T-cell (primary cell): ENCODE results near the gene GP1BA. TPM values are rescaled to one million over a fixed set of nuclear protein-coding genes. Genes with fewer than 3 reads are reported as not detected.
A peak's percentile ranks its signal among the peaks of the same experiment; 100 is the strongest.

Source experiments
- ATAC-seq, 4 experiments: fragments of 200-7000 bp in 3 of 4; fragments of 150-1000 bp in 1 of 4; cut with Tn5 transposase; replicated peaks in 1 of 4; 1 replicate in 3 of 4; 2 replicates in 1 of 4; pipeline ENCODE4 v1.10.0; 2021; ENCODE audit warnings: moderate library complexity in 3 of 4, mild to moderate bottlenecking in 2 of 4, moderate number of reproducible peaks in 1 of 4
- CTCF ChIA-PET, 2 donors: fragments of 300-600 bp; sonication (Branson Sonifier 250); formaldehyde crosslinking; loops; one replicate each; lab custom pipeline; 2022; ENCODE audit warnings: antibody characterized with exemption in 2 of 2; lab: Charles Lee
- POLR2A ChIA-PET, 2 donors: fragments of 300-600 bp; sonication (Branson Sonifier 250); formaldehyde crosslinking; loops; one replicate each; lab custom pipeline; 2022; ENCODE audit warnings: antibody characterized with exemption in 2 of 2; lab: Charles Lee
- DNase-seq, 35 experiments: peaks; one replicate each; pipeline versions ENCODE4 v3.0.0 to v3.0.0-alpha.2; 2013 to 2023
- H3K27ac ChIP-seq: one replicate; pipeline ENCODE4 v1.5.1; 2013; ENCODE audit warnings: low read length
- H3K27me3 ChIP-seq, 2 experiments: replicated peaks in 1 of 2; 1 replicate in 1 of 2; 2 replicates in 1 of 2; pipeline versions ENCODE4 v1.6.1 to v1.7.0; 2013; ENCODE audit warnings: low read length in 1 of 2, mixed read lengths in 1 of 2; ENCODE audit not compliant: control insufficient read depth in 2 of 2, insufficient read depth in 2 of 2; ENCODE audit errors: extremely low read depth in 1 of 2
- H3K36me3 ChIP-seq, 2 donors: 1 replicate in 1 of 2; 2 replicates in 1 of 2; pipeline versions ENCODE4 v1.6.1 to v1.7.0; 2013; ENCODE audit warnings: low read length in 1 of 2; ENCODE audit not compliant: control insufficient read depth in 2 of 2, insufficient read depth in 1 of 2; ENCODE audit errors: extremely low read depth in 1 of 2
- H3K4me1 ChIP-seq, 2 experiments: 1 replicate in 1 of 2; 2 replicates in 1 of 2; pipeline versions ENCODE4 v1.6.1 to v1.7.0; 2013; ENCODE audit warnings: low read length in 2 of 2, mixed read lengths in 1 of 2; ENCODE audit not compliant: insufficient read depth in 2 of 2, control insufficient read depth in 1 of 2; ENCODE audit errors: extremely low read depth in 1 of 2
- H3K4me3 ChIP-seq, 2 donors: 1 replicate in 1 of 2; 2 replicates in 1 of 2; pipeline versions ENCODE4 v1.5.1 to v1.7.0; 2013; ENCODE audit warnings: mild to moderate bottlenecking in 2 of 2, low read length in 1 of 2, moderate library complexity in 1 of 2; ENCODE audit not compliant: control insufficient read depth in 1 of 2; ENCODE audit errors: extremely low read depth in 1 of 2
- H3K9me3 ChIP-seq: 2 replicates; pipeline ENCODE4 v1.7.0; 2013
- H3K27ac Mint-ChIP-seq, 2 donors: one replicate each; pipeline ENCODE4 v1.8.0; 2020 to 2021; ENCODE audit warnings: mild to moderate bottlenecking in 2 of 2, mixed read lengths in 2 of 2
- H3K27me3 Mint-ChIP-seq, 2 donors: one replicate each; pipeline ENCODE4 v1.8.0; 2021 to 2022; ENCODE audit warnings: mixed read lengths in 2 of 2
- H3K36me3 Mint-ChIP-seq: one replicate; pipeline ENCODE4 v1.8.0; 2021; ENCODE audit warnings: mixed read lengths
- H3K4me1 Mint-ChIP-seq, 3 donors: one replicate each; pipeline ENCODE4 v1.8.0; 2020 to 2022; ENCODE audit warnings: mixed read lengths in 3 of 3, mild to moderate bottlenecking in 1 of 3
- H3K4me3 Mint-ChIP-seq, 3 donors: one replicate each; pipeline ENCODE4 v1.8.0; 2020 to 2022; ENCODE audit warnings: mild to moderate bottlenecking in 3 of 3, mixed read lengths in 3 of 3, moderate library complexity in 3 of 3
- H3K9me3 Mint-ChIP-seq, 3 donors: one replicate each; pipeline ENCODE4 v1.8.0; 2020 to 2022; ENCODE audit warnings: mixed read lengths in 3 of 3
- WGBS: methylation state at CpG from one replicate; pipeline ENCODE4 v1.1.5; 2013; ENCODE audit warnings: missing lambda C conversion rate; ENCODE audit not compliant: insufficient coverage; 5-methylcytosine and 5-hydroxymethylcytosine counted together
- total RNA-seq, 35 experiments: library from RNA in 6 of 35; stranded (reverse) in 6 of 35; fragments of 120-200 nt in 1 of 35; gene quantifications; one replicate each; pipeline versions ENCODE4 v1.2.1 to v1.2.4 and lab custom pipeline; 2013 to 2026

The GP1BA gene
- total RNA-seq, 5 donors from 2014 or later (not counting 1 experiment from before 2014, with no cell fraction given) = 0.40 TPM; not detected in 4

GRCh38 chr17:4899341-4900230 is 32.5 kb upstream of the GP1BA start, which contains the start of gene C17orf107:
Gene C17orf107, plus strand, starts transcription at chr17:4899536. Its CDS starts 227 bp downstream, at chr17:4899763.
- ChIA-PET POLR2A (interaction anchor here in 1 of 2 donors (0.5 to 1.3 kb wide), 5 partner anchors 49 to 988 kb away, joined by 3 to 5 read pairs (median 4); partner anchors contain the start of genes PFN1, PLD2, SPAG7 and SPNS2), CTCF (interaction anchor here in 1 of 2 donors (0.7 to 1.7 kb wide), 5 partner anchors 8 to 190 kb away, joined by 3 to 7 read pairs (median 4); partner anchors contain the start of genes ARRB2, RNF167, SLC25A11 and SPAG7)
- H3K9me3 Mint-ChIP-seq = no peaks in the 10 kb centered on the region
- Histone ChIP-seq H3K36me3 (peaks cover 6 to 27% of the 10 kb centered on the region in 2 donors), H3K4me3 (peak within 1 kb of the TSS; percentile 62 to 83), H3K9me3 (no peaks in the 10 kb centered on the region), H3K4me1 (peaks cover 12 to 60% of the 10 kb centered on the region in 2 experiments), H3K27me3 (peaks cover 0 to 28% of the 10 kb centered on the region in 2 experiments), H3K27ac (peak within 1 kb of the TSS; percentile 70)
- 10% methylated on average over 55 of the region's 60 CpGs for WGBS
- H3K4me3 Mint-ChIP-seq = peak within 1 kb of the TSS; percentile 83 to 90 (median 88)
- H3K36me3 Mint-ChIP-seq = peaks cover 20% of the 10 kb centered on the region
- H3K4me1 Mint-ChIP-seq = peaks cover 38 to 47% (median 38%) of the 10 kb centered on the region in 3 donors
- no peaks in the 10 kb centered on the region for H3K27me3 Mint-ChIP-seq
- ATAC-seq (peak; percentile 77 to 82 (median 80)), DNase-seq (peak; percentile 73 to 98 (median 94))
- H3K27ac Mint-ChIP-seq = peak within 1 kb of the TSS; percentile 69 to 75

DNA sequence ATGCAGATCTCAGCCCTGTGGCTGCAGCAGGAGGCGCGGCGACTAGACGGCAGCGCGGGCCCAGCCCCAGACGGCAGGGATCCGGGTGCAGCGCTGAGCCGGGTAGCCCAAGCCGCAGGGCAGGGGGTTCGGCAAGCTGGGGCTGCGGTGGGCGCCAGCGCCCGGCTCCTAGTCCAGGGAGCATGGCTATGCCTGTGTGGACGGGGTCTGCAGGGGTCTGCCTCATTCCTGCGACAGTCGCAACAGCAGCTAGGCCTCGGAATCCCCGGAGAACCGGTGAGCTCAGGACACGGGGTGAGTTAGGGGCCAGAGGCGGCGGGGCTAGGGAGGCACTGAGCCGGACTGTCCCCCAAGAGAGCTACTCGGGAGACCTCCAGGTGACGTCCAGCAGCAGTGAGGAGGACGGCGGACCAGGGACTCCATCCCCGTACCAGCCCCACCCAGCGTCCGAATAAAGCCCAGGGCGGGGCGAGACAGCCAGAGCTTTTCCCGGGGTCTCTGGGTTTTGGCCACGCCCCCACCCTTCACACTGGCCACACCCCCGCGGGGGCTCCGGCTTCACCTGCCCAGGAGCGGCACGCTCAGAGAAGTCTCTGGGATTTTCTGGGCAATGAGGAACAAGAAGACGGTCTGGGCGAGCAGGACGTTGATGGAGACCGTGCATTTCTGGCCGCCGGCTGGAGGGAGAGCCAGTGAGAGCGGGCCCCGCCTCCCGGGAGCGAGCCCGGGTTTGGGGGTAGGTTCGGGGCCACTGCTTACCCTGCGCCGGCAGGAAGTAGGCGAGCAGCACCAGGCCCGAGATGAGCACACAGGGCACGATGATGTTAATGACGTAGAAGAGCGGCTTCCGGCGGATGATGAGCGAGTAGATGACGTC is 31.6 kb upstream of the GP1BA start:
- Histone ChIP-seq H3K27ac (peak overlapping the region; percentile 47), H3K9me3 (no peaks in the 10 kb centered on the region), H3K4me1 (peaks cover 12 to 60% of the 10 kb centered on the region in 2 experiments), H3K4me3 (peak overlapping the region; percentile 62 to 83), H3K36me3 (peaks cover 0 to 18% of the 10 kb centered on the region in 2 donors), H3K27me3 (peaks cover 0 to 28% of the 10 kb centered on the region in 2 experiments)
- Mint-ChIP-seq H3K27ac (peak overlapping the region; percentile 46 to 73), H3K4me3 (peak overlapping the region; percentile 83 to 90 (median 88)), H3K4me1 (peaks cover 38 to 47% (median 38%) of the 10 kb centered on the region in 3 donors), H3K27me3 (no peaks in the 10 kb centered on the region), H3K9me3 (no peaks in the 10 kb centered on the region), H3K36me3 (peaks cover 15% of the 10 kb centered on the region)
- DNase-seq (peak in 34 of 35 experiments; percentile 35 to 88 (median 73)), ATAC-seq (peak in 3 of 4 experiments; percentile 11 to 35 (median 14))
- CTCF ChIA-PET = interaction anchor here in 1 of 2 donors (1.1 to 1.7 kb wide), 2 partner anchors 135 to 191 kb away, joined by 4 to 7 read pairs; partner anchors contain the start of gene ARRB2
- POLR2A ChIA-PET = no interaction called here
- 16% methylated on average over 62 of the region's 65 CpGs for WGBS

DNA sequence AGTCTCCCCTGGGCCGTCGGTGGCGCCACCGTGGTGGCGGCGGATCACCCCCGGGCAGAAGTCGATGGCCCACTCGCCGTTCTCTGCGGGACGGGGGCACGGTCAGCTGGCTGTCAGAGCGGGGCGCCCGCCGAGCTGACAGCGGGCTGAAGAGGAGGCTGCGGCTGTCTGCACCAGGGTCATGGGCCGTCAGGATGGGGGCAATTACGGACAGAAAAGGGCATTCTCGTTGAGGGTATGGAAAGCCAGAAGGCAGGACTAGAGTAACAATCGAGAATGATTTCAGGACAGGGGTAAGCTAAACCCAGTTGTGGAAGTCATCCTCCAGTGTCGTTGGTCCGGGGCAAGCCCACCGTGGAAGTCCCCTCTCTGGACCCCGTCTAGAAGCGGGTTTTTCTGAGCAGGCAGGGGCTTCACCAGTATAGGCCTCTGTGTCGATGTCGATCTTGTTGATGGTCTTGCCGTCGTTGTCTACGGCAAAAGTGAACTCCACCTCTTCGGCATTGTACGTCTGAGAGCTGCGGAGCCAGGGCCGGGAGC is 30.9 kb upstream of the GP1BA start:
- Mint-ChIP-seq H3K9me3 (no peaks in the 10 kb centered on the region), H3K27me3 (no peaks in the 10 kb centered on the region), H3K4me1 (peaks cover 38 to 47% (median 38%) of the 10 kb centered on the region in 3 donors), H3K4me3 (peak overlapping the region; percentile 71 to 90 (median 71)), H3K27ac (peak overlapping the region; percentile 46 to 73), H3K36me3 (peaks cover 10% of the 10 kb centered on the region)
- ChIA-PET POLR2A (interaction anchor here in 1 of 2 donors (0.5 to 0.7 kb wide), 2 partner anchors 8 to 66 kb away, joined by 3 read pairs; partner anchors contain the start of gene SPAG7), CTCF (interaction anchor here in 1 of 2 donors (1.1 kb wide), 1 partner anchor 135 kb away, joined by 4 read pairs; no protein-coding TSS in a partner anchor)
- Histone ChIP-seq H3K4me3 (peak overlapping the region; percentile 17 to 83), H3K27me3 (peaks cover 0 to 28% of the 10 kb centered on the region in 2 experiments), H3K36me3 (peaks cover 0 to 11% of the 10 kb centered on the region in 2 donors), H3K9me3 (no peaks in the 10 kb centered on the region), H3K27ac (peak overlapping the region; percentile 47), H3K4me1 (peaks cover 12 to 60% of the 10 kb centered on the region in 2 experiments)
- WGBS = 48% methylated on average over 37 of the region's 37 CpGs
- DNase-seq (peak in 2 of 35 experiments; percentile 11 to 44), ATAC-seq (no peak)

DNA sequence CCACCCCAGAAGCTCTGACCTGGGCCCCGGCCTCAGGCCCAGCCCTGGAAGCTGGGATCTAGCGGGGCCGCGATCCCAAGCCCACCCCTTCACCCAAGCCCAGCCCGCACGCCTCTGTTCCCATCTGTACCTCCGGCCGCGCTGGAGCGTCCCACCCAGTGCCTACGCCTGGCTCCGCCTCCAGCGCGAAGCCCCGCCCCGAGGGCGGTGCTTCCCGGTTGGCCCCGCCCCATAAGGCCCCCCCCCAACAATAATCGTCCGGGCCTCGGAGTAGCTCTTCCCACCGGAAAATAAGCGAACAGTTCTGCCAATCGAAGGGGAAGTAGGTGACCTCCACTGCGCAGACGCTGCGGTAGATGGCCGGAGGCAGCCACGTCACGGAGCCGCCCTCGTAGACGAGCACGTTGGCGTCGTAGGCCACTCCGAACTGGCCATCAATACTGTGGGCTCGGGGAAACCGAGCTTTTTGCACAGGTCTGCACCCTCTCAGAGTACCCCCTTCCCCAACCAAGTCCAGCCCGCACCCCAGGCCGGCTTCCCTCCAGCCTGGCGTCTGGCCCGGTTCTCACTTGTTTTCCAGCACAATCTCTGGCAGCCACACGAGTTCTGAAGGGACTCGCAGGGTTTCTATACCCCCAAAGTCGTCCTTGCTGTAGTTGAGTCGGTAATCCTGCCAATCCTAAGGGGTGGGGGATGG is 30.3 kb upstream of the GP1BA start:
- 58% methylated on average over 37 of the region's 48 CpGs for WGBS
- ATAC-seq (no peak), DNase-seq (peak in 14 of 35 experiments; percentile 15 to 54 (median 30))
- no peak overlapping the region for H3K27ac Mint-ChIP-seq
- H3K4me1 ChIP-seq = peaks cover 12 to 60% of the 10 kb centered on the region in 2 experiments
- H3K4me3 ChIP-seq = no peak overlapping the region
- ChIA-PET POLR2A (interaction anchor here (0.5 to 0.7 kb wide), 3 partner anchors 8 to 66 kb away, joined by 3 to 8 read pairs (median 3); partner anchors contain the start of gene SPAG7 (in 1 of the 2)), CTCF (interaction anchor here (0.6 to 1.1 kb wide), 6 partner anchors 11 to 495 kb away, joined by 3 to 8 read pairs (median 4); no protein-coding TSS in a partner anchor)
- H3K4me1 Mint-ChIP-seq = peaks cover 38 to 47% (median 38%) of the 10 kb centered on the region in 3 donors
- H3K27me3 ChIP-seq = peaks cover 0 to 28% of the 10 kb centered on the region in 2 experiments
- H3K9me3 ChIP-seq = no peaks in the 10 kb centered on the region
- H3K4me3 Mint-ChIP-seq = peak overlapping the region in 1 of 3 donors; percentile 90
- no peaks in the 10 kb centered on the region for H3K27me3 Mint-ChIP-seq
- peaks cover 0 to 5% of the 10 kb centered on the region in 2 donors for H3K36me3 ChIP-seq
- H3K27ac ChIP-seq = peak overlapping the region; percentile 47
- peaks cover 6% of the 10 kb centered on the region for H3K36me3 Mint-ChIP-seq
- no peaks in the 10 kb centered on the region for H3K9me3 Mint-ChIP-seq

DNA sequence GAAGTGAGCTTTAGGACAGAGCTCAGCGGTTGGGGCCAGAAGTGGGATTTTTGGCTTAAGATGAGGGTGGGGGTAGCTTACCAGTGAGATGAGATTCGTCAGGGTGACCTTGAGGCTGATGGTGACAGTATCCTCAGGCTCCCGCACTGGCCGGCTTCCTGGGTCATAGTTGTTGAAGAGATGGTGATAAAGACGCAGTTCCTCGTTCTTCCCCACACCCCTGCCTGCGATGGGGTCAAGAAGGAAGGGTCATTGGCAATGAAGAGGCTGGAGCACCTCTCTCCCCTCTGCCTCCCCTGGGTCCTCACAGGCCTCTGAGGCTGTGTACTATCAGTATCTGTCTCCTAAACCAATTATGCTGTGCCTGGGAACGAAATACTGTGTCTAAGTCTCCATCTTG is 29.5 kb upstream of the GP1BA start:
- no peaks in the 10 kb centered on the region for H3K9me3 ChIP-seq
- Mint-ChIP-seq H3K4me1 (peaks cover 38 to 47% (median 38%) of the 10 kb centered on the region in 3 donors), H3K36me3 (no peaks in the 10 kb centered on the region), H3K27me3 (no peaks in the 10 kb centered on the region), H3K9me3 (no peaks in the 10 kb centered on the region), H3K4me3 (peak overlapping the region; percentile 21 to 67 (median 22)), H3K27ac (peak overlapping the region; percentile 6 to 34)
- H3K4me3 ChIP-seq = no peak overlapping the region
- no peaks in the 10 kb centered on the region for H3K36me3 ChIP-seq
- CTCF ChIA-PET = interaction anchor here (0.6 to 1.3 kb wide), 5 partner anchors 10 to 495 kb away, joined by 3 to 9 read pairs (median 3); partner anchors contain the start of gene SPAG7 (in 1 of the 2)
- H3K27ac ChIP-seq = peak overlapping the region; percentile 65
- ATAC-seq = no peak
- peaks cover 0 to 28% of the 10 kb centered on the region in 2 experiments for H3K27me3 ChIP-seq
- POLR2A ChIA-PET = interaction anchor here in 1 of 2 donors (1.4 kb wide), 1 partner anchor 38 kb away, joined by 5 read pairs; the partner anchor contains the start of genes RNF167 and SLC25A11
- no peak for DNase-seq
- 63% methylated on average over 2 of the region's 8 CpGs for WGBS
- H3K4me1 ChIP-seq = peaks cover 12 to 60% of the 10 kb centered on the region in 2 experiments
